HepG2 (cell line): ENCODE data around the gene SOWAHD. TPM values are rescaled to one million over a fixed set of nuclear protein-coding genes. Genes with fewer than 3 reads are reported as not detected.

ENCODE experiments used
- ATAC-seq: fragments of 200-7000 bp; cut with Tn5 transposase; 3 replicates; pipeline ENCODE4 v1.9.1; 2020; ENCODE audit warnings: mild to moderate bottlenecking, moderate library complexity
- BruUV-seq: library from RNA; stranded (reverse); fragments of 400-500 nt; replicated peaks from 2 replicates; lab custom pipeline; 2021; lab: Mats Ljungman, UMichigan
- CTCF ChIA-PET: fragments of 300-600 bp; formaldehyde crosslinking; extraction: SDS; loops from one replicate; lab custom pipeline; 2021; ENCODE audit warnings: low total read pairs, inconsistent platforms, low intra/inter-chr PET ratio; lab: Yijun Ruan, JAX
- POLR2A ChIA-PET: fragments of 350-600 bp; sonication (Branson Sonifier 250); formaldehyde crosslinking; loops from one replicate; lab custom pipeline; 2020; ENCODE audit warnings: antibody characterized with exemption, inconsistent platforms; lab: Yijun Ruan, JAX
- DNase-seq: peaks from one replicate; pipeline ENCODE4 v3.0.0-alpha.2; 2015; ENCODE audit warnings: low spot score
- FAIRE-seq: peaks from 3 replicates; lab custom pipeline; 2011; peaks lifted over from hg19 to GRCh38; lab: Jason Lieb, UNC
- H2AFZ ChIP-seq: one replicate; pipeline ENCODE4 v1.6.1; 2011; ENCODE audit warnings: low read length, inconsistent platforms
- H3K27ac ChIP-seq: fragments of 300-600 bp; 3 replicates; pipeline ENCODE4 v1.8.0; 2011; ENCODE audit warnings: mixed run types, mild to moderate bottlenecking, mixed read lengths, low read length, inconsistent platforms; ENCODE audit not compliant: insufficient read depth; ENCODE audit errors: extremely low read length
- H3K27me3 ChIP-seq, 2 experiments: fragments of 200-600 bp in 1 of 2; 2 replicates in 1 of 2; 3 replicates in 1 of 2; pipeline versions ENCODE4 v1.6.0 to v1.8.0; 2011; ENCODE audit warnings: low read length in 2 of 2, mild to moderate bottlenecking in 2 of 2, moderate library complexity in 2 of 2, inconsistent platforms in 1 of 2; ENCODE audit not compliant: insufficient read depth in 2 of 2, control insufficient read depth in 1 of 2
- H3K36me3 ChIP-seq, 2 experiments: fragments of 200-600 bp in 1 of 2; replicated peaks in 1 of 2; 2 replicates in 1 of 2; 3 replicates in 1 of 2; pipeline versions ENCODE4 v1.5.1 to v1.8.0; 2011; ENCODE audit warnings: low read length in 2 of 2, inconsistent platforms in 1 of 2; ENCODE audit not compliant: insufficient read depth in 2 of 2, control insufficient read depth in 1 of 2
- H3K4me1 ChIP-seq: 2 replicates; pipeline ENCODE4 v1.5.1; 2012; ENCODE audit warnings: low read length, inconsistent platforms; ENCODE audit not compliant: insufficient read depth
- H3K4me2 ChIP-seq: 2 replicates; pipeline ENCODE4 v1.6.0; 2011; ENCODE audit warnings: low read depth, low read length, inconsistent platforms
- H3K4me3 ChIP-seq, 3 experiments: fragments of 200-600 bp in 1 of 3; sonication (generic), shearing (Covaris generic) in 1 of 3; replicated peaks in 1 of 3; 2 replicates each; pipeline ENCODE4 v1.5.1; 2011 to 2016; ENCODE audit warnings: low read length in 3 of 3, inconsistent platforms in 2 of 3, low read depth in 2 of 3, mild to moderate bottlenecking in 2 of 3, control low read depth in 1 of 3, mixed read lengths in 1 of 3; ENCODE audit not compliant: insufficient read depth in 1 of 3
- H3K79me2 ChIP-seq: one replicate; pipeline ENCODE4 v1.6.1; 2011; ENCODE audit warnings: low read length, inconsistent platforms; ENCODE audit not compliant: insufficient read depth
- H3K9ac ChIP-seq: 2 replicates; pipeline ENCODE4 v1.6.0; 2011; ENCODE audit warnings: mild to moderate bottlenecking, low read depth, low read length, inconsistent platforms; ENCODE audit not compliant: insufficient read depth
- H3K9me3 ChIP-seq: 2 replicates; pipeline ENCODE4 v1.5.1; 2012; ENCODE audit warnings: mild to moderate bottlenecking, low read length
- H4K20me1 ChIP-seq: 2 replicates; pipeline ENCODE4 v1.6.0; 2011; ENCODE audit warnings: inconsistent platforms, mild to moderate bottlenecking, low read length, moderate library complexity; ENCODE audit not compliant: insufficient read depth
- ATF4 ChIP-seq, 2 experiments: fragments of 450-650 bp in 1 of 2; sonication (generic) in 1 of 2; formaldehyde crosslinking; IDR thresholded peaks; 2 replicates each; pipeline versions ENCODE4 v1.5.0 to v1.8.0; 2020 to 2022; ENCODE audit warnings: mild to moderate bottlenecking in 1 of 2, missing genetic modification reagents in 1 of 2
- CEBPB ChIP-seq: IDR thresholded peaks from 2 replicates; pipeline ENCODE4 v1.6.1; 2011; ENCODE audit warnings: low read depth, low read length, improper control_type of control experiment, borderline replicate concordance
- CEBPG ChIP-seq: IDR thresholded peaks from 2 replicates; pipeline ENCODE4 v1.6.1; 2016
- E2F1 ChIP-seq: sonication (generic); formaldehyde crosslinking; IDR thresholded peaks from 2 replicates; pipeline ENCODE4 v1.5.0; 2020; ENCODE audit warnings: missing genetic modification reagents
- GATA4 ChIP-seq: sonication (generic); IDR thresholded peaks from 2 replicates; pipeline ENCODE4 v1.6.1; 2016; ENCODE audit warnings: antibody characterized with exemption, low read depth, borderline replicate concordance
- PATZ1 ChIP-seq: sonication (generic); formaldehyde crosslinking; IDR thresholded peaks from 2 replicates; pipeline ENCODE4 v1.4.0; 2020; ENCODE audit warnings: missing genetic modification reagents
- THRA ChIP-seq: sonication (generic); formaldehyde crosslinking; IDR thresholded peaks from 2 replicates; pipeline ENCODE4 v1.4.0; 2020; ENCODE audit warnings: missing genetic modification reagents, borderline replicate concordance
- ZFP36L2 ChIP-seq: sonication (generic); formaldehyde crosslinking; IDR thresholded peaks from 2 replicates; pipeline ENCODE4 v1.4.0; 2020; ENCODE audit warnings: missing genetic modification reagents
- ZNF224 ChIP-seq: sonication (generic); formaldehyde crosslinking; IDR thresholded peaks from 2 replicates; pipeline ENCODE4 v1.5.0; 2020; ENCODE audit warnings: mild to moderate bottlenecking, missing genetic modification reagents
- ZNF251 ChIP-seq: sonication (generic); formaldehyde crosslinking; IDR thresholded peaks from 2 replicates; pipeline ENCODE4 v1.9.0; 2021; ENCODE audit warnings: mild to moderate bottlenecking, missing genetic modification reagents
- ZNF30 ChIP-seq: sonication (generic); formaldehyde crosslinking; IDR thresholded peaks from 2 replicates; pipeline ENCODE4 v1.5.0; 2020; ENCODE audit warnings: mild to moderate bottlenecking, missing genetic modification reagents
- ZNF567 ChIP-seq: sonication (generic); formaldehyde crosslinking; IDR thresholded peaks from 2 replicates; pipeline ENCODE4 v1.8.1; 2023; ENCODE audit warnings: mild to moderate bottlenecking, missing genetic modification reagents, borderline replicate concordance
- ZNF629 ChIP-seq: sonication (generic); formaldehyde crosslinking; conservative IDR thresholded peaks from 2 replicates; pipeline ENCODE4 v1.5.0; 2020; ENCODE audit warnings: missing genetic modification reagents
- WGBS: methylation state at CpG from one replicate; pipeline ENCODE4 v1.1.6; 2017; ENCODE audit warnings: low lambda C conversion rate; 5-methylcytosine and 5-hydroxymethylcytosine counted together
- in situ Hi-C: cut with HindIII; loops from 2 replicates; pipeline ENCODE4 v1.10.0; 2017; ENCODE audit warnings: low pct_unique_long_range_greater_than_20kb; ENCODE audit not compliant: extremely low pct_ligation_motif_present
- intact Hi-C: fragments of 100-400 bp; cut with micrococcal nuclease; formaldehyde crosslinking; loops from one replicate; pipeline ENCODE4 v1.10.0; 2022; ENCODE audit not compliant: unreplicated experiment
- polyA plus RNA-seq, 8 experiments: library from polyadenylated mRNA; depleted of rRNA in 3 of 8; stranded (reverse) in 7 of 8; unstranded in 1 of 8; fragments of >200 nt; fragmentation: Illumina TruSeq in 4 of 8; extraction: Trizol in 4 of 8; gene quantifications; 2 replicates each; pipeline versions ENCODE4 v1.2.1 to v1.2.3, GENCODE V29; 2011 to 2016; ENCODE audit warnings: low read depth in 4 of 8, missing spikeins in 1 of 8, mixed read lengths in 1 of 8; ENCODE audit not compliant: insufficient read depth in 1 of 8
- total RNA-seq, 5 experiments: library from RNA; depleted of rRNA; stranded (reverse); fragments of >200 nt; fragmentation: Illumina TruSeq; extraction: Trizol; gene quantifications; 2 replicates each; pipeline ENCODE4 v1.2.3, GENCODE V29; 2016; ENCODE audit warnings: low read depth in 1 of 5

SOWAHD gene
- total and polyA plus RNA-seq, 2 of the 13 experiments (the other 11 are each of a cell fraction or from before 2014, with no cell fraction given), result 1.0 to 1.3 TPM

- no peak for ATAC-seq
- Histone ChIP-seq H3K36me3 (no peaks in the 10 kb centered on the region), H3K9me3 (no peaks in the 10 kb centered on the region), H4K20me1 (no peaks in the 10 kb centered on the region), H3K27me3 (no peaks in the 10 kb centered on the region), H3K4me1 (peaks cover 26% of the 10 kb centered on the region), H2AFZ (no peak overlapping the region), H3K4me2 (peak overlapping the region; percentile 70), H3K79me2 (no peaks in the 10 kb centered on the region), H3K4me3 (no peak overlapping the region; a peak in 1 of 6 replicates), H3K27ac (no peak overlapping the region), H3K9ac (no peak overlapping the region)
- no TSS peak for BruUV-seq
- TF ChIP-seq ZNF30 (CRISPR knock-in tag) (no peak), ZNF629 (CRISPR knock-in tag) (peak; percentile 57), ZNF224 (no peak), ZNF567 (CRISPR knock-in tag) (no peak)
- no peak for FAIRE-seq
- WGBS, result 41% methylated on average over 3 of the region's 3 CpGs
- in situ Hi-C loops (no loop called here), intact Hi-C loops (loop anchor here (2.0 kb wide), 1 partner anchor 18 kb away; no protein-coding TSS in a partner anchor)
- DNase-seq, result no peak
- CTCF ChIA-PET, result no interaction called here
- POLR2A ChIA-PET, result interaction anchor here (0.6 kb wide), 1 partner anchor 107 kb away, joined by 3 read pairs; no protein-coding TSS in a partner anchor
Measured at GRCh38 chrX:119762718-119763117, 4.3 kb downstream of the SOWAHD start.

GRCh38 chrX:119763181-119763580 is 4.8 kb downstream of the SOWAHD start:
- Histone ChIP-seq H3K9me3 (no peaks in the 10 kb centered on the region), H4K20me1 (no peaks in the 10 kb centered on the region), H3K4me2 (peak overlapping the region; percentile 70), H3K36me3 (no peaks in the 10 kb centered on the region), H3K4me1 (peaks cover 26% of the 10 kb centered on the region), H3K27me3 (no peaks in the 10 kb centered on the region), H3K4me3 (peak overlapping the region in 2 of 3 experiments; percentile 7 to 40; a peak in 3 of 6 replicates), H3K9ac (no peak overlapping the region), H2AFZ (no peak overlapping the region), H3K79me2 (no peaks in the 10 kb centered on the region), H3K27ac (no peak overlapping the region)
- in situ Hi-C loops (no loop called here), intact Hi-C loops (loop anchor here (2.0 kb wide), 1 partner anchor 18 kb away; no protein-coding TSS in a partner anchor)
- CTCF ChIA-PET, result no interaction called here
- 8% methylated on average over 7 of the region's 7 CpGs for WGBS
- no TSS peak for BruUV-seq
- FAIRE-seq (peak; percentile 56), DNase-seq (no peak), ATAC-seq (peak; percentile 21; the same call in 2 of the 3 replicates)
- POLR2A ChIA-PET, result interaction anchor here (1.3 kb wide), 1 partner anchor 28 kb away, joined by 4 read pairs; the partner anchor contains the start of gene RPL39
- TF ChIP-seq CEBPB (peak; percentile 39; the same call in 1 of the 2 replicates), CEBPG (CRISPR knock-in tag) (peak; percentile 68), PATZ1 (CRISPR knock-in tag) (no peak), THRA (CRISPR knock-in tag) (no peak), ZFP36L2 (CRISPR knock-in tag) (no peak), ATF4 (CRISPR knock-in tag; IDR thresholded peaks at IDR 0.05) (peak in 1 of 2 experiments; percentile 79; a peak in 2 of 4 replicates), GATA4 (no peak), ZNF251 (no peak), E2F1 (no peak)
